SH-SY5Y (cell line): ENCODE data around the gene PLA2G6.

Source experiments
- GATA2 ChIP-seq: IDR thresholded peaks from 2 replicates; pipeline ENCODE4 v1.6.1; 2011; ENCODE audit warnings: mild to moderate bottlenecking, low read depth, low read length
- GATA3 ChIP-seq: IDR thresholded peaks from 2 replicates; pipeline ENCODE4 v1.6.1; 2011; ENCODE audit warnings: low read depth, mild to moderate bottlenecking, low read length, moderate library complexity

PLA2G6 gene

DNA sequence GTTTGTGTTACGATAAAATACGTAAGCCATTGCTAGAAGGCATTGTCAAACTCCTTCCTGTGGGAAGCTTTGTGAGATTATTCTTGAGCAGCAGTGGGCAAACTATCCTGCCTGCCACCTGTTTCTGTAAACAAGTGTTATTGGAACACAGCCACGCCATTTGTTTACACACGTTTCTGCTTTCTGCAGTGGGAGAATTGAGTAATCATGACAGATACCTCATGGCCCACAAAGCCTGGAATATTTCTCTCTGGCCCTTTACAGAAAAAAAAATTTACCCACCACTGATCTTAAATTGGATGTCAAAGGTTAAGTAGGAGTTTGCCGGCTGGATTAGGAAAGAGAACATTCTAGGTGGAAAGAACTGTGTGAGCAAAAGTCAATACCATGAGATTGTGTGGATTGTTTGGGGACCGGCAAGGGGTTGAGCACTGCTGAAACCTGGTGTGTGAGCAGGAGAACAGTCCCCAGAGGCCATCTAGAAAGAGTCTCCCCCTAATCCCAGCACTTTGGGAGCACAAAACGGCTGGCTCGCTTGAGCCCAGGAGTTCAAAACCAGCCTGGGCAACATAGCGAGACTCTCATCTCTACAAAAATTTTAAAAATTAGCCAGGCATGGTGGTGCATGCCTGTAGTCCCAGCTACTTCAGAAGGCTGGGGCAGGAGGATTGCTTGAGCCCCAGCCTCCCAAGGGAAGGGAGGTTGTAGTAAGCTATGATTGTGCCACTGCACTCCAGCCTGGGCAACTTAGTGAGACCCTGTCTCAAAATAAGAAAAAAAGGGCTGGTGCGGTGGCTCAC, 6.0 kb upstream of the PLA2G6 start:
- TF ChIP-seq GATA3 (no peak), GATA2 (no peak)

DNA sequence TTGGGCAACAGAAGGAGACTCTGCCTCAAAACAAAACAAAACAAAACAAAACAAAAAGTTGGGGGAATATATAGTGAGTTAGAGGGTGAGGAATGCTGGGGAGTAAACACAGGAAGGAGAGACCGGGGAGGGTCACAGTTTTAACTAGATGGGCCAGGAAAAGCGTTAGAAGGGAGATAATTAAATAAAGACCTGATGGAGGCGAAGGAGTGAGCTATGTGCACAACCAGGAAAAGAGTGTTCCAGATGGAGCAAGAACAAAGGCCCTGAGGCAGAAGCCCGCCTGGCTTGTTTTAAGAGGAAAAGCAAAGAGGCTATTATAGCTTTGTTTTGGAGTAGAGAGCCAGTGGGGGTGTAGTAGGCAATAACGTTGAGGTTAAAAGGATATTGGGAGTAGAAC, 4.8 kb upstream of the PLA2G6 start:
- TF ChIP-seq GATA3 = no peak
- no peak for TF ChIP-seq GATA2

DNA sequence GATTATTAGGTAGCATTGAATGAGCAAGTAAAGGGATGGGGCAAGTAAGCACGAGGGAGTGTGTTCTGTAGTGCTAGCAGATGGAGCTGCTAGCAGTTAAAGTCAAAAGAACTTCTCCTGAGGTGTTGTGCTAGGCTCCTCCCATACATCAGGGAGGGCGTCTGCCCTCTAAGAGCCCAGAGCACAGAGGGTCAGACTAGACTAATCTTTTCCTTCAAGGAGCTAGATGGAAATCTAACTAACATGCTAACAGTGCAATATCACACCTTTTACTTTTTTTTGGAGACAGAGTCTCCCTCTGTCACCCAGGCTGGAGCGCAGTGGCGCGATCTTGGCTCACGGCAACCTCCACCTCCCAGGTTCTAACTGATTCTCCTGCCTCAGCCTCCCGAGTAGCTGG, 3.2 kb upstream of the PLA2G6 start:
- TF ChIP-seq GATA2 (no peak), GATA3 (no peak)

DNA sequence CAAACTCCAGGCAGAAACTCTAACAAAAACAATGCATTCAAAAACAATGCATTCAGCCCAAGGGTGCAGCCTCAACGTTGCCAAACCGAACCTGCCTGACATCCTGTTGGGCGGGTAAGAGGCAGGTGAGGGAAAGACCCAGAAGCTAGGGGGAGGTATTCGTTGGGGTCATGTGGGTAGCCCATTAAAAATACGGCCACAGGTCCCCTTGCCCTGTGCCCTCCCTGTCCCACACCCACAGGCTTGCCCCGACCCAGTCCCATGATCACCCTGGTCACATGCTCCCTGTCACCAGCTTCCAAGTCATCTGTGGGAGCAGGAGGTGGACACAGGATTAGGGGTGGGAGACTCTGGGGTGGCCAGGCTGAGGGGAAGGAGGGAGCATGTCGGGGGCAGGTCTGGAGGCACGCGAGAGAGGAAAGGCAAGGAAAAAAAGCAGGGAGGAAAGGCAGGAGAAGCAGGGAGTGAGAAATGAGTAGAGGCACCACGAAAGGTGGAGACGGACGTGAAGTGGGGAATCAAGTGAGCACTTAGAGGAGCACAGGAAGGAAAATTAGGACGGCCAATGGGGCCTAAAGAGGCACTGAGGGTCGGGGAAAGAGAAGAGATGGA, 683 bp downstream of the PLA2G6 start:
- TF ChIP-seq GATA3 = no peak
- no peak for TF ChIP-seq GATA2

DNA sequence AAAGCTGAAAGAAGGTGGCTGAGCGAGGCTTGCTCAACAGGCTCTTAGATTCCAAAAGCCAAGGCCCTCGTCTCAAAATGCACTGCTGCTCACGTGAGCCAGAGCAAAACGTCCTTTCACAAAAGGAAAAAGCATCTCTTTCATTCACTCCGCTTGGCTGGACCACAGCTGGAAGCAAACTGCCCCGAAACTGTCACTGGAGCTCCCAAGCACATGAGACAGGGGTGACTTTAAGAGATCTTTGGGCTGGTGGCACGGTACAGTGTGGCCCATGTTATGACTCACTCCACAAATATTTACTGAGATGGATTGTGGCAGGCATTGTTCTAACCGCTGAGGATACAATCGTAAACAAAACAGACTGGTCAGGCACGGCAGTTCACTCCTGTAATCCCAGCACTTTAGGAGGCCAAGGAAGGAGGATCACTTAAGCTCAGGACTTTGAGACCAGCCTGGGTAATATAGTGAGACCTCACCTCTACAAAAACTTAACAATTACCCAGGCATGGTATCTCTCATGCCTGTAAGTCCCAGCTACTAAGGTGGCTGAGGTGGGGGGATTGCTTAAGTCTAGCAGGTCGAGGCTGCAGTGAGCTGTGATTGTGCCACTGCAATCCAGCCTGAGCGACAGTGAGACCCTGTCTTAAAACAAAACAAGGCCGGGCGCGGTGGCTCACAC, 3.6 kb downstream of the PLA2G6 start:
- TF ChIP-seq GATA2 (no peak), GATA3 (no peak)

DNA sequence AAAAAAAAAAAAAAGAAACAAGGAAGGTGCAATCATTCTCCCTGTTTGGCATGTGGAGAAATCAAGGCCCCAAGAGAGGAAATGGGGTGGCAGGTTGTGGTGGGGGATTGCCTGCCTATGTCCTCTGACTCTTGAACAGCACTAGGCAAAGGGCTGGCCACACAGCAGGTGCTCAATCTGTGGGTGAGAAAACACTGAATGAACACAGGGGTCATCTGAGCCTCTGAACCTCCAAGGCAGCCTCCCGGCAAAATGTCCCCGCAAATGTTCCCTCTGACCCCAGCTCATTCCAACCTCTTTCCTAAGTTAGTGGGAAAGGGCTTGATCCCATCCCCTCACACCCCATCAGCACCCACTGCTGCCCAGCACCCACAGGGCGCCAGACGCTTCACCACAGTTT, 4.6 kb downstream of the PLA2G6 start:
- TF ChIP-seq GATA3 = no peak
- no peak for TF ChIP-seq GATA2

DNA sequence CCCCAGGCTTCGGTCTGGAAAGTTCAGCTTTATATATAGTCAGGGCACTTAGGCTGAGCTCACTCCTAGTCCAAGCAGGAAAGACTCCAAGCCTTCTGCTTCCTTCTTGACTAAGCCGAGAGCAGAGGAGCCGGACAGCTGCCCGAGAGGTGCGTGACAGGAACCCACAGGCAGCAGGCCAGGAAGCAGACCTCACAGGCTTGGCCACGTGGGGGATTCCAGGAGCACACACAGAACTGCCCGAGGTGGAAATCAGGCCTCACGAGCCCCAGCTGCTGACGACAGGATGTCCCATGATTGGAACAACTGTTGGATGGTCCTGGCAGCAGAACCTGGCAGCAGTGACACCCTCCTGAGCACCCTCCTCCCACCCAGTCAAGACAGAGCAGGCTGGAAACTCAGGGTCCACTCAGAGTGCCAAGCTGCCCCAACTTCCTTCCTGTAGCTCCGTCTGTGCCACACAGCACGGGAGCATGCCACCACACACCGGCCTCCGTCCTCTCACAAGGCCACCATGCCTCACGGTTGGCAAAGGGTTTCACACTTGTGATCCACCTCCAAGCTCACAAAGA, 5.4 kb downstream of the PLA2G6 start:
- no peak for TF ChIP-seq GATA2
- TF ChIP-seq GATA3 = no peak

DNA sequence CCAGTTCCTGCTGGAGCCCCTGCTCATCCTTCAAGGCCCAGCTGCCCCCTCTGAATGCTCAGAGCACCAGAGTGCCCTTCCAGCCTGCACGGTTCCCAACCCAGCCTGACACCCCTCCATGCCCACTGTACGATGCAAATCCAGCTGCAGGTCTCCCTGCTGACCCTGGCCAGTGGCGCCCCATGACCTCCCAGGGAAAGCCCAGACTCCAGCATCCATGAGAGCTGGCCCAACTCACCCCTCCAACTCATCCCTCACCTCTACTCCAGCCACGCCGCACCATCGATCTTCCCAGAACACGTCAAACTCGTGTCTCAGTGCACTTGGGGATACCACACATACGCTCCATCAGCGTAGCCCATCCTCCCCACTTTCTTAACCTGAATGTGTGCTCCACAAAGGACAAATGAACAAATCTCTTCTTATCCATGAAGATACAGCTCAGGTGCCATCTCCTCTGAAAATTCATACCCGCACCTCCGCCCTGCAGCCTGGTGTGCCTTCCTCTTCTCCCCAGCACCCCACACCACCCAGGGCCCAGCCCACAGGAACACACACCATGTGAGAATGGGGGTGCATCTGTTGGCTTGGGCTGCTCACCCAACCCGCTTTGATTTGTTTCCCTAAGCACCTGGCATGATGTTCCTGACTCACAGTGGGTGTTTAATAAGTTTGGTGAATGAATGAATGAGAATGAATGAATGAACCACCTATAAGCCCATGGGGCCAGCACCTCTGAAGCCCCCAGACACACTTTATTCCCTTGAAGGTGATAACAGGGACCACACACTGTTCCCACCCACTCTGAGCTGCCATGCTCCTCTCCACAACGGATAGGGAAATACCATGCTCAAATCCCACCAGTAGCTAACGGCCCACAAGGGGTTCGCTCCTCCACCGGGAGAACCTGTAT, 6.2 kb downstream of the PLA2G6 start:
- no peak for TF ChIP-seq GATA2
- no peak for TF ChIP-seq GATA3

DNA sequence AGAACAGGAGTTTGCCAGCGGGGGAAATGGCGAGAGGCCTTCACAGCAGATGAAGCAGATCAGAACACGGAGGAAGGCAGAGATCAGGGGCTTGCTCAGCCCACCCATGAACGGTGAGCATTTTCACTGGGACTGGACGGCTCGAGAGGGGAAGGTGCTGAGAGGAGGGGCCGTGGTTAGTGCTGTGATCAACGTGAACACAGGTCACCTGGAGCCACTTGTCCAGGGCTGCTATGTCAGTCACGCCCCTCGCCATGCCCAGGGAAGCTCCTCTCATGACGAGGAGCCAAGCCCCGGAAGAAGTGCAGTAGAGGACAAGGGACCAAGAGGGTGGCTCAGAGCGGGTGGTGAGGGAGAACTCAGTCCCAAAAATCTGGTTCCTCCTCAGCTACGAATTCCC, 7.0 kb downstream of the PLA2G6 start:
- TF ChIP-seq GATA3 = no peak

DNA sequence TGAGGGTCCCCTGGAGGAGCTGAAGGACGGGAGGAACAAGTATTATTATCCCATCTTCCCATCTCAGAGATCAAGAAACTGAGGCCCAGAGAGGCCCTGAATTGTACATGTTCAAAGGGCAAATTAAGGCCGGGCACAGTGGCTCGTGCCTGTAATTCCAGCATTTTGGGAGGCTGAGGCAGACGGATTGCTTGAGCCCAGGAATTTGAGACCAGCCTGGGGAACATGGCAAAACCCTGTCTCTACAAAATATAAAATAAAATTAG, 8.1 kb downstream of the PLA2G6 start:
- TF ChIP-seq GATA2 (no peak), GATA3 (no peak)

DNA sequence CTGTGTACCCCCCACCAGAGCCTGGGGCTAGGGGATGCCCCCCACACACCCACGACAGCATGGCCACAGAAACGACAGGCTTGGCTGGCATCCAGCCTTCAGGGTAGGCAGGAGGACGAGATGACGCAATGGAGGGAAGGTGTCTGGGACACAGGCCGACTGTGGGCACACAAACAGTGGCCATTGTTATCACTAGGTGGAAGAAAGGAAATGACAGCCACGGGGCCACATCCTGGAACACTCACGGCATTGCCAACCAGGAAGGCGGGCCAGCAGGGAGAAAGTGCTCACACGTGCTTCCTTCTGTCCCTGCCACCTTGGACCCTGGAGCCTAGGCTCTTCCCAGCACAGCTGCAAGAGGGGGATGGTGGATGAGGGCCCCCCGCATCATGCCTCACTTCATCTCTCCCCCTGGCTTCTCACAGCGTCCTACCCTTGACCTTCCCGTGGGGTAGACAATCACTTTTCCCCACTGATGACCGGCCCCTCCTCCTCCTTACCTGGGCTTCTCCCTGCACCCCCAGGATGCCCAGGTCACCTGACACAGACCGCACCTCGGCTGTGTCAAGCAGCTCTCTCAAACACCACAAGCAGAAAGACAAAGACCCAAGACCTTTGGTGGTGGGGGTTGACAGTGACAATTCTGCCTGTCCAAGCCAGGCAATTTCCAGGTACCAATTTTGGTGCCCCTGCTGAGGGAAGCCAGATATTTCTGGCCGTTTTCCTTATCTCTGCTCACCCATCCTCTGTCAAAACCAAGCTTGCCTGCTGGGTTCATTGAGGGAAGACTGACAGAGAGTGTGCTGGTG, 8.6 kb downstream of the PLA2G6 start:
- TF ChIP-seq GATA2 = no peak
- TF ChIP-seq GATA3 = no peak

DNA sequence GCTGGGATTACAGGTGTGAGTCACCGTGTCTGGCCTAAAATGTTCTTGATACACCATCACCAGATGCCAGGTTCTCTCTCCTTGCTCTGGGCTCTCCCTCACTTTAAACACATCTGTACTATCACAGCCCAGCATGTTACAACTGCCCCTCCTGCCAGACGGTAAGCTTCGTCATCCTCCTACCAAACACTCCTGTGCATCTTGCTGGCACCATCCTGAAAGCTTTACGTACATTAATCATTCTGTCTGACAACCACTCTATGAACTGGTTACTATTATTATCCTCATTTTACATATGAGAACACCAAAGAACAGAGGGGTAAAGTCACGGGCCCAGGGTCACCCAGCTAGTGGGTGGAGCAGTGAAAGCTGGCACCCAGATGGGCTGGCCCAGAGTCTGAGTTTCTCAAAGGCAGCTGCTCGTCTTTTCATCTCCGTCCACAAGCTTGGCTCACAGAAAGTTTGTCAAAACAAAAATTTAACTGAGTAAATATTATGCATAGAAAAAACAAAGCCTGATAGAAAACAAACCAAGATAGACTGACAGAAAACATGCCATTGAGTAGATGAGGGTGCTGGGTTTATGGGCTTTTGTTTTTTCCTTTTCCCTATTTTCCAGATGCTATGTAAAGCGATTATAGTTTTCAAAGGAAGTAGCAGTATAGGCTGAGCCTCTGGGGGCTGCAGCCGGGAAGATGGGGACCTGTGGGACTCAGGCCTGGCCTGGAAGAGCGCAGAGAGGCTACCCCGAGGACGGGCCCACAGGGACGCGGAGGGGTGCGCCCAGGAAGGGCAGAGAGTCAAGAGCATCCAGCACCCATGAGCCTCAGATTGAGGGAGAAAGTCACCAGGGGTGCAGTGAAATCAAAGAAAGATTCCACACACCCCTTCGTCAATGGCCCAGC, 9.5 kb downstream of the PLA2G6 start:
- no peak for TF ChIP-seq GATA3
- TF ChIP-seq GATA2 = no peak
